ENCODE measurements around the gene FAM20C.
"Not testable (repeated sequence)": the region's sequence is repeated elsewhere in the genome, so short reads cannot be mapped to it uniquely, and the experiment has no call there.

The FAM20C gene

GRCh38 chr7:297141-297540 lies 104.8 kb downstream of the FAM20C start:
- not testable (repeated sequence) for DNase-seq

GRCh38 chr7:297611-298374 lies 105.4 kb downstream of the FAM20C start:
- no peak for DNase-seq

- no peak for DNase-seq
Observed at GRCh38 chr7:298375-298702, 106.0 kb downstream of the FAM20C start.

GRCh38 chr7:298743-299142 lies 106.4 kb downstream of the FAM20C start:
- no peak for DNase-seq

DNA sequence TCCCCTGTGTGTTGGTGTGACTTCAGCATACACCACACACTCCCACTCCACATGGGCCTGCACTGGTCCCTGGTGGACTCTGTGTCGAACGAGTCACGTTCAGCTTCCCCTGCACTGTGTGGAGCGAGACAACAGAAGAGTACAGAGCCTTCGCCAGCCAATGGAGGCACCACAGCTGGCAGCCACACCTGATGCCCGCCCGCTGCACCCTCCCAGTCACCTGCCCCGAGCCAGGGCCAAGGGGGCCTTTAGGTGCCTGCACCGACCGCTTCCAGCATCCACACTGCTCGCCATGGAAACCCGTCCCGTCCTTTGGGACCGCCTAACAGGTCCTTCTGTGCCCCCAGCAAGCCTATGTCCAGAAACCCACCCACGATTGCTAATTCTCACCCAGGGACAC lies 106.8 kb downstream of the FAM20C start:
- DNase-seq = no peak

- DNase-seq = no peak
Observed at GRCh38 chr7:299628-300027, 107.3 kb downstream of the FAM20C start.

DNA sequence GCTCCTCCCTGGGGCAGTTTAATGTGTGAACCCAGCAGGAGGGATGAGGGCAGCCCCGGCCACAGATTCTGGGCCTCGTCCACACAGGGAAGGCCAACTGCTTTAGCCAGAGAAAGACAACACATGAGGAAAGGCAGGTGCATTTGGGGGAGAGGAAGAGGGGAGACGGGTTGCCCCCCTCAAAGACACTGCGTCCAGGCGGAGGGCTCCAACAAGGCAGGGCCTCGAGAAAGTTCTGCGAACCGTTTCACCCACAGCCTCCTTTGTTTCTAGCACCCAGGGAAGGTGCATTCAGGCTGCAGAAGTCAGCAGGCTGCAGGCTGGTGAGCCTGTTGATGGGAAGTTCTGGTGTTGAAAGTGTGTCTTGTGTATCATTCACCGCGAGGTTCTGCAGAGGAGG lies 107.7 kb downstream of the FAM20C start:
- no peak for DNase-seq

- no peak for DNase-seq
Observed at GRCh38 chr7:300546-301290, 108.3 kb downstream of the FAM20C start.

DNA sequence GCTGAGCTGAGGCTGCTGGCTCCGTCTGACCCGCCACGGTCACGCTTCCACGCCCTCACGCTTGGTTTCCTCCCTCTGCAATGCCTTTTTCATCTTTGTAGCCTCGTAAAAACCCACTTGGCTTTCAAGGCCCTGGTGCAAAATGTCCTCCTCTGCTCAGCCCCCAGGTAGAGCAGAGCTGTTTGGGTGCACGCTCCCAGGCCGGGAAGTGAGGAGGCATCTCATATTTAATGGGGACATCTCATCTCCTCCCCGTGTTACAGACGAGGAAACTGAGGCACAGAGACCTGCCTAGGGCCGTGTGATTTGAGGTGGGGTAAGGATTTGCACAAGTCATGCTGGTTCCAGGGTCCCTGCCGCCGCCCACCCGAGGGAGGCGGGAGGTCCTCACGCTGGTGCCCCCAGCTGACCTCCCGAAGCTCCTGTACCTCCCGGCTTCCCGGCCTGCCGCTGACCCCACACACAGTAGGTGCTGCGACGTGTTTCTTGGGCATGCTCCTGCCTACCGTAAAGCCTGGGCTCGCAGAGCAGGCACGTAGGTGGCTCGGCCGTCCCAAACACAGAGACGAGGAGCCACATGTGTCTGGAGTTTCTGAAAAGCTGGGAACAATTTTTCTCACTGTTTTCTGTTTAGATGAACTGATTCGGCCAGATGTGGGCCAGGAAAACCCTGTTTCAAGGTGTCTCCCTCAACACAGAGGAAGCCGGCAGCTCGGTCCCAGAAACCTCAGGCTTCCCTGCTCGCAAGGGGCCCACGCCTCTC lies 109.1 kb downstream of the FAM20C start:
- no peak for DNase-seq

DNA sequence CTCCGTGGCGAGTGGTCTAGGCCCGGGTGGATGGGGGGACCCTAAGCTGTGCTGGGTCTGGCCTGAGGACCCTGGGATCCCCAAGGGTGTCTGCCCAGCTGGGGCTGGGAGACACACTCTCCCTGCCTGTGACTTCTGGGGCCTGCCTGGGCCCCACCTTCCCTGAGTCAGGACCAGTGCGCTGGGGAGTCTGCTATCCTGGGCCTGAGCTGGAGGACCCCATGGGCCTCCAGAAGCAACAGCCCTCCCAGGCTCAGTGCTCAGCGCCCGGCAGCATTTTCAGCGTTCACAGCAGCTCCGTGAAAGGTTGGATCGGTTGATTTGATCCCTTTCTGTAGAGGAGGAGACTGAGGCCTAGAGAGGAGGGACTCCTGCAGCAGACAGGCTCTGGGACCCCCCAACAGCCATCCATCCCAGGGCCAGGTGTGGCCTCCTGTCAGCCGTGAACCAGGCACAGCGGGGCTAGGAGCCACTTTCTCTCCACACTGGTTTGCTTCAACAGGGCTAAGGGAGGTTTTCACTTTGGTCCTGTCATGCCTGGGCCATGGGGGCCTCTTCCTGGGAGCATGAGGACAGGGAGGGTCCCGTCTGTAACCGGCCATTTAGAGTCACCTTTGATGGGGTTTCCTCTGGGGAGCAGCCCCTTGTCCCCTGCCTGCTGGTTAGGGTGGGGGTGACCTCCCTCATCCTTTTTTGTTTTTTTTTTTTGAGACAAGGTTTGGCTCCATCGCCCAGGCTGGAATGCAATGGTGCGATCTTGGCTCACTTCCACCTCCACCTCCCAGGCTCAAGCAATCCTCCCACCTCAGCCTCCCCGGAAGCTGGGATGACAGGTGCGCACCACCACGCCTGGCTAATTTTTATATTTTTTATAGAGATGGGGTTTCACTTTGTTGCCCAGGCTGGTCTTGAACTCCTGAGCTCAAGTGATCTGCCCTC lies 110.0 kb downstream of the FAM20C start:
- DNase-seq = no peak

- DNase-seq = no peak
Observed at GRCh38 chr7:303425-303824, 111.1 kb downstream of the FAM20C start.

DNA sequence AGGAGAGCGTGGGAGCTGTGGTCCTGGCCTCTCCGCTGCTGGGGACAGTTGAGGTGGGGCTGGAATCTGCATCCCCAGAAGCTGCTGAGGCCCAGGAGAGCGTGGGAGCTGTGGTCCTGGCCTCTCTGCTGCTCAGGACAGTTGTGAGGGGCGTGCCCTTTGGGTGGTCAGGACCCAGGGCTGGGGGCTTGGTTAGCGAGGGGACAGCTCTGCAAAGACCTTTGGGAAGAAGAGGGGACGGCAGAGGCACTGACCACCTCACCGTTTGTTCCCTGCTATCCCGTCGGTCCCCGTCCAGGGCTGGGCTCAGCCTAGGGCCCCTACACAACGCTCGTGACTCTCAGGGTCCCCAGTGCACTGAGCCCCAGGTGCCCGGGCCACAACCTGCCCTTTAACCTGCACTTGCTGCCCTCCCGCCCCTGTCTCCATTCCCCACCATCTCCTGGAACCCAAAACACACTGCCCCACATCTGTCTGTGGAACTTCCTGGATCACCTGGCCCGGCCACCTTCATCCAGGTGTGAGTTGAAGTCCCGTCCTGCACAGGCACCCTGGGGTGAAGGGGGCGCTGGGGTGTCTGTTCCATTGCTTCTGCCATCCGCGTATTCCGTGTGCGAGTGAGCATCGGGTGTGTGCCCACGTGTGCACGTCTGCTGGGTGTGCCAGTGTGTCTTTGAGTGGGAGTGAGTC lies 111.7 kb downstream of the FAM20C start:
- DNase-seq = no peak

DNA sequence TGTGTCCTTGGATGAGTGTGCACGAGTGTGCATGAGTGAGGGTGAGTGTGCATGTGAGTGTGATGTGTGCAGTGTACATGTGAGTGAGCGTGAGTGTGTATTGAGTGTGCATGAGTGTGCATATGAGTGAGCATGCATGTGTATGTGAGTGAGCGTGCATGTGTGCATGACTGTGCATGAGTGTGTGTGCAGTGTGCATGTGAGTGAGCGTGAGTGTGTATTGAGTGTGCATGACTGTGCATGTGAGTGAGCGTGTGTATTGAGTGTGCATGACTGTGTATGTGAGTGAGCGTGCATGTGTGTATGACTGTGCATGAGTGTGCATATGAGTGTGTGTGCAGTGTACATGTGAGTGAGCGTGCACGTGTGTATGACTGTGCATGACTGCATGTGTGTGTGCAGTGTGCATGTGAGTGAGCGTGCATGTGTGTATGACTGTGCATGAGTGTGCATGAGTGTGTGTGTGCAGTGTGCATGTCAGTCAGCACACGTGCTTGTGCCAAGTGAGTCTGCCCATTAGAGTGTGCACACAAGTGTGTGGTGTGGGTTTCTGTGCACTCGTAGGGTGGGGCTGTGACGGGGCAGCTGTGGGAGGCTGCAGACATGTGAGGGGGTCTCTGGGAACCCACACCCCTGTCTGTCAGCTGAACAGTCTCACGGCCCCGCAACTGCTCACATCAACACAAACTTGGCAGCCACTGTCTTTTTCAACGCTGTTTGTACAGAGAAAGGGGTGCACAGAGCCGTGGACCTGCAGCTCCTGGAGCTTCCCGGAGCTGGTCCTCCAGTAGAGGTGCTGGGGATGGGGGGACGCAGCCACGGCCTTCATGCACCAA lies 112.4 kb downstream of the FAM20C start:
- no peak for DNase-seq

GRCh38 chr7:305410-306151 lies 113.2 kb downstream of the FAM20C start:
- no peak for DNase-seq

DNA sequence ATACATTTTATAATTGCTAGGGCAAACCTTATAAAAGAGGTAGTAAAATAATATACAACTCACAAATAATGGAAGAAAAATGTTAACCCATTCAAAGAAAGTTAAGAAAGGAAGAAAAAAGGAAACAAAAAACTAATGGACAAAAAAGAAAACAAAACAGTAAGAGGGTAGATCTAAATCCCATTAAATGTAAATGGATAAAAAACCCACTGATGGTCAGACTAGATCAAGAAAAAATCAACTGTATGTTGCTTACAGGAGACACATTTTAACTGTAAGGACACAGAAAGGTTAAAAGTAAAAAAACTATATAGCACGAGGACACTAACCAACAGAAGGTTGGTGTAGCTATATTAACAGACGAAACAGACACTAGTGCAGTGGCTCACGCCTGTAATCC lies 115.6 kb downstream of the FAM20C start:
- no peak for DNase-seq

GRCh38 chr7:309586-310228 lies 117.3 kb downstream of the FAM20C start:
- no peak for DNase-seq

Measured in stimulated activated CD4-positive, alpha-beta T cell treated with anti-CD3 and anti-CD28 coated beads, Interleukin-4, amount 100 ng/mL, for 4 hours (primary cell).